LNCAP (cell line): ENCODE results near the gene PHLDA3.

Experiments
- TF ChIP-seq, protein P1 (sequence below): fragments of 450-650 bp; IDR thresholded peaks from 2 replicates; pipeline ENCODE4 v1.5.1; 2017; ENCODE audit warnings: mild to moderate bottlenecking

Gene PHLDA3

DNA sequence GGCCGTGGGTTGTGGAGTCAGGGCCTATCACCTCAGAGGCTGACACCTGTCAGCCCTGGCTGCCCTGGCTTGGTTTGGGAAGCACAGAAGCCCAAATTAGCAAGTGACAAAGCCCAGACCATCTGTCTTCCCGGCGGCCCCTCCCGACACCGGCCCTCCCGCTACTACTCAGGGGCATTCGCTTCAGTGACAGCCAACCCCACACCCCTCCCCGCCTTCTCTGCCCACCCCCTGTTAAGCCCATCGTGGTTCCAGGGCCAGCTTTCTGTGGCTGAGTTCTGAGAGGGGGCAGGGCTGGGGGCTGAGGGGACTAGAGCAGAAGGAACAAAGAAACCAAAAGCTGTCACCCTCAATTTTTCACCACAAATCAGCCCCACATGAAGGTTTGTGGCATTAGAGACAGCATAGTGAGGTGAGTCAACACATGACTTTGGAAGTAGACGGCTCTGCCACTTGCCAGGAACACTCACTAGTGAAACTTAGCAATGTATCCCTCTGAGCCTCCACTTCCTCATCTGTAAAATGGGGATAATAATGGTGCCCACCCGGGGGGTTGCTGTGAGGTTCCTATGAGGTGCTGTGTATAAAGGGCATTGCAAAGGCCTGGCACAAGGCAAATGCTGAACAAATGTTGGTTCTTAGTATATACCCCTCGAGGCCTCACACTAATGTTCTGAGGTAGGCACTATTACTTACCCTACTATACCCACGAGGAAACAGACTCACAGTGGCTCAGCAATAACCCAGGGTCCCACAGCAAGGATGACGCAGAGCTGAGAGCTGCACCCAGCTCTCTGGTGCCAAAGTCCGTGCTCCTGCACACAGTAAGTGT, 42.3 kb downstream of the PHLDA3 start:
- TF ChIP-seq, protein P1, sequence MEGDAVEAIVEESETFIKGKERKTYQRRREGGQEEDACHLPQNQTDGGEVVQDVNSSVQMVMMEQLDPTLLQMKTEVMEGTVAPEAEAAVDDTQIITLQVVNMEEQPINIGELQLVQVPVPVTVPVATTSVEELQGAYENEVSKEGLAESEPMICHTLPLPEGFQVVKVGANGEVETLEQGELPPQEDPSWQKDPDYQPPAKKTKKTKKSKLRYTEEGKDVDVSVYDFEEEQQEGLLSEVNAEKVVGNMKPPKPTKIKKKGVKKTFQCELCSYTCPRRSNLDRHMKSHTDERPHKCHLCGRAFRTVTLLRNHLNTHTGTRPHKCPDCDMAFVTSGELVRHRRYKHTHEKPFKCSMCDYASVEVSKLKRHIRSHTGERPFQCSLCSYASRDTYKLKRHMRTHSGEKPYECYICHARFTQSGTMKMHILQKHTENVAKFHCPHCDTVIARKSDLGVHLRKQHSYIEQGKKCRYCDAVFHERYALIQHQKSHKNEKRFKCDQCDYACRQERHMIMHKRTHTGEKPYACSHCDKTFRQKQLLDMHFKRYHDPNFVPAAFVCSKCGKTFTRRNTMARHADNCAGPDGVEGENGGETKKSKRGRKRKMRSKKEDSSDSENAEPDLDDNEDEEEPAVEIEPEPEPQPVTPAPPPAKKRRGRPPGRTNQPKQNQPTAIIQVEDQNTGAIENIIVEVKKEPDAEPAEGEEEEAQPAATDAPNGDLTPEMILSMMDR = no peak

DNA sequence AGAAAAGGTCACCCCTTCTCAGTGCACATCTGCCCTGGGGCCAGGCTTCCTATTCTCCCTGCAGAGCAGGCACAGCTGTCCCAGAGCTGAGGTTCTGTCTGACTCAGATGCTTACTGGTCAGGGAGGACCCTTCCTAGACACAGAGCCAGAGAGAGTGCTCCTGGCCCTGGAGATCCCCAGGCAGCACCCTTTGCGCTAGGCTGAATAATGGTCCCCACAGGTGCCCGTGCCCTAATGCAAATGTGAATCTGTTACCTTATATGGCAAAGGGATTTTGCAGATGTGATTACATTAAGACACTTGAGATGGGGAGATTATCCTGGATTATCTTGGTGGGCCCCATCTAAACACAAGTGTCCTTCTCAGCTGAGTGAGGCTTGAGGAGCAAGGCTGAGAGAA, 44.8 kb downstream of the PHLDA3 start:
- TF ChIP-seq, protein P1 = no peak

DNA sequence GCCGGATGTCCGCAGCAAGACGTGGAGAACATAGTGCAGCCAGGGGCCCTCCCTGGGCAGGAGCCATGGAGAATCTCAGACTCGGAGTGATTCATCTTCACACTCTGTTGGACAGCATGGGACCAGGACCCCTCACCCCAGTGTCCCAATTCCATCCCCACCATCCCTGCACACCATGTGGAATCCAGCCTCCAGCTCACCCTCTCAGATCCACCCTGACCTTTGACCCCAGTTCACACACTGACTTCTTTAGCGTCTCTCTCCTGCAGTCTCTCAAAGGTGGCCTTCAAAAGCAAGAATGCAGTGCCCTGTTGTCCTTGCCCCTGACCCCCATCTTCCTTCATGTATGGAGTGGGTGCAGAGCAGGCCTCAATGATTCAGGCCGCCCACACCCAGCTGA, 45.3 kb downstream of the PHLDA3 start:
- TF ChIP-seq, protein P1 = no peak

DNA sequence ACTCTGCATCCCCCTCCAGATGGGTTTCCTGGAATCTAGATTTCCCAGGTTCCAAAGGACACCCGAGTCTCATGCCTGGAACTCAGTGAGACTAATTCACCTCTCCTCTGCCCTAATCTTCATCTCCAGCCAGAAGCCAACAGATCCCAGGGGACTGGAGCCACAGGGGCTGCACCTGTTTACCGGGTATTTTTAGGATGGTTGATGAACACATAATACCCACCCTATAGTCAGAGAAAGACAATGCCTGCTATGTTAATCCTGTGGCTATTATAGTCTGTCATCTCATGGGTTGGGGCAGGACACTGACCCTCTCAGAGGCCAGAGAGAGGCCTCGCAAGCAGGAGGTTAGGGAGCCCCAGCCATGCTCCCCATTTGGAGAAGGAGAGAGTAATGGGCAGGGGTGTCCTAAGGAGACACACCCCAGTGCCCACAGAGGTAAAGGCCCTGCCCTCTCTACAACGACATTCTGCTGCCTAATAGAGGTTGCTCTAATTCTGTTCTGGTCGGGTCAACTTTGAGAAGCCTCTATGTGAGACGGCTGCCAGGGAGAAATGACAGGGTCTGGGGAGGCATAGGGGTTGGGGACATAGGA, 46.5 kb downstream of the PHLDA3 start:
- TF ChIP-seq, protein P1 = no peak

DNA sequence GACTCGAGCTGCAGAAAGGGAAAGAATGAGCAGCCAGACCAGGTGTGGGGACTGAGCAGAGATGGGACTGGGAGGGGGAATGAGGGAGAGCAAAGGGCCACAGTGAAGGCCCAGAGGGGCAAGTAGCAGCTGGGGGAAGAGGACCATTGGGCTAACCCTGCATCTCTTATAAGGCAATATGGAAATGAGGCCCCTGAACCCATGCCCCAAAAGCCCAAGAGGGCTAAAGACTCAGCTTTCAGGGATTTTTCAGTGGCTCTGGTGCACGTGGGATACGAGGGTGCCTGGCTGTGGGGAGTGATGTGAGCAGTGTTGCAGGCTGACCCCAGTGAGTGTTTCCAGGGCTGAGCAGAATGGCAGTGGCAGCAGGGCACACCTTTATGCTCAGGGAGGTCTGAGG, 47.0 kb downstream of the PHLDA3 start:
- TF ChIP-seq, protein P1 = no peak

DNA sequence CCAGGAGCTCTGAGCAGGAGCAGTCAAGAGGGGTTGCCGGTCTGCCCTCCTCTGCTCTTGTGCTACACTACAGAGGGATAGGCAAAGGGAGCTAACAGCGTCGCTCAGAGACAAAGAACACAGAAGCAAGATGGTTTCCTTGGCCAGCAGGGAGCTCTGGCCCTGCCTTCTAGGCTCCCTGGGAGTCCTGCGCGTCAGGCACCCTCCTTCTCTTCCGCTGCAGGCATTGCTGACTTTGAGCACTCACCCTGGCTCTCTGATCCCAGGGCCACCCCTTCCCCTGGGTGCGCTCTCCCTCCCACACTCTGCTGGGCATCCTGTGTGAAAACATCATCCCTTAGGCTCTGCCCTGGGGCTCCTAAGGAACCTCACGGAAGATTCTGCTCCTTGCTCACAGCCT, 47.9 kb downstream of the PHLDA3 start:
- TF ChIP-seq, protein P1 = no peak

DNA sequence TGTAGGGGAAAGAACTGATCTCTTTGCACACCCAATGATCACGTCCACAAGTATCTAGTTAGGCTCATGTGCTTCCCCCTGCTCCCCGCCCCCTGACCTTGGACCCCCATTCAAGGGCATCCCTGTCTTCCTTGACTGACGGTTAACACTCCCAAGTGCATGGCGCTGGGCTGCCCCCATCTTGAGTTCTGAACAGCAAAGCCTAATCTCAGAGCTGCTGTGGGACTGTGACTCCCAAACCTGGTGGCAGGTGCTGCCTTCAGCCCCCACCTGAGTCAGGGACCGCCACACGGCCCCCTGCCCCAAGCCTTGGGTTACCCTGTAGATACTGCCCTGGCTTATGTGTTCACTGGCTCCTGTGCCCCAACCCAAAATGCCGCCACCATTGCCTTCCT, 48.4 kb downstream of the PHLDA3 start:
- TF ChIP-seq, protein P1 = no peak
